ENCODE results near the gene KIF25. TPM values are rescaled to one million over a fixed set of nuclear protein-coding genes. Genes with fewer than 3 reads are reported as not detected.
A peak's percentile ranks its signal among the peaks of the same experiment; 100 is the strongest.

KIF25 gene
- total RNA-seq, 2 donors from 2014 or later = 0.34 to 0.44 TPM

GRCh38 chr6:168029459-168030217, 32.2 kb downstream of the KIF25 start:
- ATAC-seq (no peak), DNase-seq (no peak)
- intact Hi-C loops (cut with DNase I) = no loop called here

- ATAC-seq (no peak), DNase-seq (no peak)
- intact Hi-C loops (cut with DNase I) = no loop called here
These were observed 32.8 kb downstream of the KIF25 start for GRCh38 chr6:168030218-168030746.

- ATAC-seq (no peak), DNase-seq (no peak)
- intact Hi-C loops (cut with DNase I) = no loop called here
These were observed 33.4 kb downstream of the KIF25 start for GRCh38 chr6:168030908-168031307.

GRCh38 chr6:168031411-168031971, 34.0 kb downstream of the KIF25 start:
- DNase-seq = no peak
- peak in 1 of 2 donors; percentile 38 for ATAC-seq
- intact Hi-C loops (cut with DNase I) = no loop called here

- ATAC-seq (peak in 1 of 2 donors; percentile 35), DNase-seq (no peak)
- intact Hi-C loops (cut with DNase I) = no loop called here
These were observed 34.7 kb downstream of the KIF25 start for GRCh38 chr6:168032005-168032760.

GRCh38 chr6:168033791-168034190, 36.3 kb downstream of the KIF25 start:
- intact Hi-C loops (cut with DNase I) = no loop called here
- ATAC-seq (no peak), DNase-seq (no peak)

GRCh38 chr6:168034537-168034936, 37.1 kb downstream of the KIF25 start:
- no peak for ATAC-seq
- intact Hi-C loops (cut with DNase I) = no loop called here

GRCh38 chr6:168035098-168035660, 37.7 kb downstream of the KIF25 start:
- intact Hi-C loops (cut with DNase I) = no loop called here
- ATAC-seq (peak; percentile 67 to 79), DNase-seq (peak; percentile 78)

More at GRCh38 chr6:168034537-168034936, 37.1 kb downstream of the KIF25 start:
- no peak for DNase-seq

- ATAC-seq (peak; percentile 32 to 40), DNase-seq (no peak)
- intact Hi-C loops (cut with DNase I) = no loop called here
These were observed 38.4 kb downstream of the KIF25 start for GRCh38 chr6:168035661-168036545.

GRCh38 chr6:168037242-168037641, 39.8 kb downstream of the KIF25 start:
- ATAC-seq = peak; percentile 20 to 25
- intact Hi-C loops (cut with DNase I) = no loop called here
- no peak for DNase-seq

GRCh38 chr6:168037856-168038255, 40.4 kb downstream of the KIF25 start:
- no peak for ATAC-seq
- no peak for DNase-seq
- intact Hi-C loops (cut with DNase I) = no loop called here

- no peak for DNase-seq
- intact Hi-C loops (cut with DNase I) = no loop called here
- ATAC-seq = no peak
These were observed 41.2 kb downstream of the KIF25 start for GRCh38 chr6:168038576-168039140.

GRCh38 chr6:168039301-168039700, 41.8 kb downstream of the KIF25 start:
- intact Hi-C loops (cut with DNase I) = no loop called here
- no peak for DNase-seq
- no peak for ATAC-seq

- DNase-seq = no peak
- intact Hi-C loops (cut with DNase I) = no loop called here
- ATAC-seq = no peak
These were observed 42.4 kb downstream of the KIF25 start for GRCh38 chr6:168039849-168040248.

GRCh38 chr6:168040856-168041496, 43.5 kb downstream of the KIF25 start:
- ATAC-seq (no peak), DNase-seq (peak; percentile 6)
- intact Hi-C loops (cut with DNase I) = no loop called here

- ATAC-seq (no peak), DNase-seq (no peak)
- intact Hi-C loops (cut with DNase I) = no loop called here
These were observed 44.5 kb downstream of the KIF25 start for GRCh38 chr6:168041928-168042327.

GRCh38 chr6:168042426-168043192, 45.1 kb downstream of the KIF25 start:
- DNase-seq = no peak
- intact Hi-C loops (cut with DNase I) = no loop called here
- ATAC-seq = no peak

Data from left cardiac atrium (tissue), 4 donors.